Measurements from ENCODE around the gene LVRN.
A peak's percentile ranks its signal among the peaks of the same experiment; 100 is the strongest.

- TF ChIP-seq CTCF (IDR thresholded peaks at IDR 0.05 in 8 of 11, conservative IDR thresholded peaks at IDR 0.05 in 3 of 11) = no peak
- no peak for TF ChIP-seq POLR2A (IDR thresholded peaks at IDR 0.05)
- TF ChIP-seq POLR2AphosphoS5 (IDR thresholded peaks at IDR 0.05) = peak in 1 of 3 donors; percentile 50
Observed at GRCh38 chr5:115962565-115963402, 509 bp downstream of the LVRN start.

Measured in spleen (tissue), 7 donors.